ENCODE data around the gene RASGRF2. TPM values are rescaled to one million over a fixed set of nuclear protein-coding genes. Genes with fewer than 3 reads are reported as not detected.

RASGRF2 gene
- total and polyA plus RNA-seq, 2 of the 8 experiments (the other 6 are each of a cell fraction or from before 2014, with no cell fraction given), result 2.6 to 29.5 TPM

- Histone ChIP-seq H3K18ac (ENCODE audit: extremely low read depth, low read length) (no peak overlapping the region), H2AK5ac (ENCODE audit: low read depth, low read length) (no peak overlapping the region), H2BK20ac (ENCODE audit: low read length) (no peak overlapping the region), H3K4ac (replicated peaks; ENCODE audit: insufficient read length, low read depth, low read length) (no peak overlapping the region), H3K27me3 (replicated peaks in 1 of 4; ENCODE audit: control insufficient read depth in 3 of 4, extremely low read depth in 1 of 4, insufficient read depth in 3 of 4, low read length in 3 of 4) (no peaks in the 10 kb centered on the region), H2AFZ (ENCODE audit: low read length) (no peak overlapping the region), H3K56ac (replicated peaks; ENCODE audit: insufficient read length, low read depth, low read length) (no peak overlapping the region), H3K79me2 (ENCODE audit: control insufficient read depth in 1 of 2, insufficient read depth in 2 of 2, low read length in 2 of 2) (no peaks in the 10 kb centered on the region), H3K23me2 (ENCODE audit: low read depth, low read length) (no peaks in the 10 kb centered on the region), H2BK15ac (ENCODE audit: low read length) (no peak overlapping the region), H3K9me3 (ENCODE audit: insufficient read depth in 2 of 2, low read depth in 1 of 2, low read length in 1 of 2) (no peaks in the 10 kb centered on the region), H3K14ac (ENCODE audit: insufficient read length) (no peak overlapping the region), H4K91ac (replicated peaks; ENCODE audit: insufficient read length, low read length) (no peak overlapping the region), H4K5ac (ENCODE audit: insufficient read length, low read depth, low read length) (no peak overlapping the region), H2BK12ac (ENCODE audit: low read depth, low read length) (no peak overlapping the region), H3K36me3 (ENCODE audit: control insufficient read depth in 2 of 4, insufficient read depth in 4 of 4, low read length in 3 of 4) (peaks cover 0 to 3% (median 0%) of the 10 kb centered on the region in 4 experiments; a peak in 4 of 8 replicates), H3K9ac (replicated peaks in 1 of 4; ENCODE audit: extremely low read depth in 1 of 4, low read depth in 3 of 4, low read length in 3 of 4) (no peak overlapping the region), H3K79me1 (ENCODE audit: low read depth, low read length) (no peaks in the 10 kb centered on the region), H3K4me3 (ENCODE audit: extremely low read depth in 1 of 4, insufficient read depth in 2 of 4, low read depth in 3 of 4, low read length in 4 of 4) (no peak overlapping the region), H3K4me1 (replicated peaks in 1 of 4; ENCODE audit: control insufficient read depth in 3 of 4, insufficient read depth in 4 of 4, low read length in 3 of 4) (no peaks in the 10 kb centered on the region), H3K4me2 (ENCODE audit: insufficient read depth in 1 of 2, low read depth in 2 of 2, low read length in 2 of 2) (no peak overlapping the region), H2BK5ac (ENCODE audit: low read depth, low read length) (no peak overlapping the region), H2BK120ac (replicated peaks; ENCODE audit: low read depth, low read length) (no peak overlapping the region), H4K20me1 (replicated peaks in 1 of 2; ENCODE audit: control insufficient read depth in 1 of 2, insufficient read depth in 2 of 2, low read length in 2 of 2) (no peaks in the 10 kb centered on the region), H3K23ac (ENCODE audit: insufficient read length) (no peak overlapping the region), H3K27ac (ENCODE audit: low read depth, low read length) (no peak overlapping the region), H4K8ac (ENCODE audit: extremely low read depth, insufficient read depth, low read length) (no peak overlapping the region)
- POLR2A ChIA-PET (ENCODE audit: partially characterized antibody), result no interaction called here
- DNase-seq (ENCODE audit: low read depth in 1 of 2, low spot score in 2 of 2) (no peak), FAIRE-seq (no peak)
- TF ChIP-seq PHF8 (conservative IDR thresholded peaks at IDR 0.05; ENCODE audit: low read depth, low read length) (no peak), GABPA (IDR thresholded peaks at IDR 0.05; ENCODE audit: borderline replicate concordance, insufficient read depth, low read length) (no peak)
- CTCF ChIA-PET (ENCODE audit: partially characterized antibody), result interaction anchor here (0.7 to 2.2 kb wide), 4 partner anchors 29 to 134 kb away, joined by 3 to 6 read pairs (median 4); no protein-coding TSS in a partner anchor
- 90% methylated on average over 6 of the region's 6 CpGs; no CpG with 5 or more reads in 1 of the 2 experiments for WGBS, 2 experiments (ENCODE audit: extremely low coverage in 1 of 2, insufficient coverage in 1 of 2, insufficient read length in 1 of 2, insufficient replicate concordance in 2 of 2, low coverage in 1 of 2, low lambda C conversion rate in 2 of 2, missing lambda C conversion rate in 1 of 2)
These were observed 110.5 kb downstream of the RASGRF2 start for GRCh38 chr5:81070571-81071255.

Measured in H1 (cell line).